Sigmoid colon (tissue), 7 donors: ENCODE data around the gene PLEKHA7. TPM values are rescaled to one million over a fixed set of nuclear protein-coding genes. Genes with fewer than 3 reads are reported as not detected.

Experiments
- DNase-seq: peaks from one replicate; pipeline ENCODE4 v3.0.0-alpha.2; 2019
- H3K27ac ChIP-seq, 4 donors: fragments of 200-600 bp; sonication (generic); one replicate each; pipeline ENCODE4 v1.5.1; 2016 to 2019; ENCODE audit warnings: mild to moderate bottlenecking in 1 of 4
- H3K27me3 ChIP-seq, 3 donors: fragments of 200-600 bp; sonication (generic); one replicate each; pipeline ENCODE4 v1.5.1; 2019; ENCODE audit warnings: mild to moderate bottlenecking in 1 of 3
- H3K36me3 ChIP-seq, 4 donors: fragments of 200-600 bp; sonication (generic); one replicate each; pipeline ENCODE4 v1.5.1; 2016 to 2019
- H3K4me1 ChIP-seq, 4 donors: fragments of 200-600 bp; sonication (generic); one replicate each; pipeline ENCODE4 v1.5.1; 2017 to 2019
- H3K4me3 ChIP-seq, 4 donors: fragments of 200-600 bp; sonication (generic); one replicate each; pipeline ENCODE4 v1.5.1; 2017 to 2019; ENCODE audit warnings: mild to moderate bottlenecking in 2 of 4, moderate library complexity in 1 of 4
- H3K9me3 ChIP-seq, 4 donors: fragments of 200-600 bp in 3 of 4; sonication (generic) in 3 of 4; one replicate each; pipeline versions ENCODE4 v1.5.1 to v1.6.1; 2013 to 2019
- CTCF ChIP-seq, 4 experiments: fragments of 450-650 bp in 3 of 4; fragments of 200-600 bp in 1 of 4; IDR thresholded peaks; one replicate each; pipeline ENCODE4 v1.5.1; 2016 to 2019; ENCODE audit warnings: antibody characterized with exemption in 4 of 4, mild to moderate bottlenecking in 3 of 4, moderate library complexity in 2 of 4
- EP300 ChIP-seq, 4 donors: sonication (generic); formaldehyde crosslinking; IDR thresholded peaks; one replicate each; pipeline ENCODE4 v1.6.1; 2017; ENCODE audit warnings: antibody characterized with exemption in 4 of 4
- POLR2A ChIP-seq, 2 donors: fragments of 450-650 bp; IDR thresholded peaks; one replicate each; pipeline ENCODE4 v1.6.1; 2016; ENCODE audit warnings: antibody characterized with exemption in 2 of 2, mild to moderate bottlenecking in 2 of 2, moderate library complexity in 2 of 2
- POLR2AphosphoS5 ChIP-seq, 4 donors: sonication (generic); formaldehyde crosslinking; IDR thresholded peaks; one replicate each; pipeline ENCODE4 v1.6.1; 2017; ENCODE audit warnings: antibody characterized with exemption in 4 of 4
- WGBS, 2 donors: extraction: QIAGEN DNeasy Blood & Tissue Kit; methylation state at CpG; one replicate each; pipeline ENCODE4 v1.1.7; 2013; 5-methylcytosine and 5-hydroxymethylcytosine counted together
- intact Hi-C: fragments of 100-400 bp; cut with DNase I; formaldehyde crosslinking; loops from one replicate; pipeline ENCODE4 v1.15.1; 2023
- polyA plus RNA-seq, 3 donors: library from polyadenylated mRNA; stranded (reverse); fragments of 200-250 nt; gene quantifications; one replicate each; pipeline ENCODE4 v1.2.3, GENCODE V29; 2013
- total RNA-seq, 4 donors: library from RNA; depleted of rRNA; stranded (reverse); fragments of >200 nt; gene quantifications; one replicate each; pipeline ENCODE4 v1.1.0, GENCODE V29; 2016
- donor health status: healthy with polysubstance abuse.
- donor health status: Bipolar disorder and iron deficiency.
- donor health status: healthy.

The PLEKHA7 gene
- total and polyA plus RNA-seq, 7 donors = 2.9 to 45.3 (median 10.2) TPM

DNA sequence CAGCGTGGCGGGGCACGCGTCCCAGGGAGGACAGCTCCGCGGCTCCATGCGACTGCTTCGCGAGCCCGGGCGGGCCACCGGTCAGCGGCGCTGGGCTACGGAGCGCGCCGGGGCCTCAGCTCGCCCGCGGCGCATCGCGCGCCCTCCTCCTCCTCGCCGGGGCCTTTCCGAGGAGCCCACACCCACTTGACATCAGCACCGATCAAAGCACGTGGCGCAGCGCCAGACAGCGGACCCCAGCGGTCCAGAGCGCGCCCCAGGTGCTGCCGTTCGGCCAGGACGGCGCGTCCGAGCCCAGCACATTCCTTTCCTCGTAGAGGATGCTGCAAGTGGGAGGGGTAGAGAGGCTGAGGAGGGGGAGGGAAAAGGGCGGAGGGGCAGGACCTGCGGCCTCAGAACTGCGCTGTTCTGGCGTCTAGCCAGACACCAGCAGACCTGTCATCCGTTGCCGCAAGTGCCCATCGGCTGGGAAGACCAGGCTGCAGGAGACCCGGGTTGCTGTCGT, 88.6 kb downstream of the PLEKHA7 start:
- H3K36me3 ChIP-seq = no peaks in the 10 kb centered on the region
- no peaks in the 10 kb centered on the region for H3K9me3 ChIP-seq
- peaks cover 0 to 27% (median 21%) of the 10 kb centered on the region in 3 donors for H3K27me3 ChIP-seq
- intact Hi-C loops = no loop called here
- H3K4me1 ChIP-seq = peaks cover 2 to 18% (median 17%) of the 10 kb centered on the region in 4 donors
- 0 to 1% methylated on average over 52 of the region's 52 CpGs for WGBS, 2 donors
- DNase-seq = peak; percentile 66
- no peak for TF ChIP-seq EP300 (IDR thresholded peaks at IDR 0.05)
- no peak for TF ChIP-seq POLR2AphosphoS5 (IDR thresholded peaks at IDR 0.05)
- TF ChIP-seq CTCF (IDR thresholded peaks at IDR 0.05) = no peak
- TF ChIP-seq POLR2A (IDR thresholded peaks at IDR 0.05) = no peak
- peak overlapping the region; percentile 21 to 49 (median 44) for H3K4me3 ChIP-seq
- H3K27ac ChIP-seq = peak overlapping the region in 1 of 4 donors; percentile 13

DNA sequence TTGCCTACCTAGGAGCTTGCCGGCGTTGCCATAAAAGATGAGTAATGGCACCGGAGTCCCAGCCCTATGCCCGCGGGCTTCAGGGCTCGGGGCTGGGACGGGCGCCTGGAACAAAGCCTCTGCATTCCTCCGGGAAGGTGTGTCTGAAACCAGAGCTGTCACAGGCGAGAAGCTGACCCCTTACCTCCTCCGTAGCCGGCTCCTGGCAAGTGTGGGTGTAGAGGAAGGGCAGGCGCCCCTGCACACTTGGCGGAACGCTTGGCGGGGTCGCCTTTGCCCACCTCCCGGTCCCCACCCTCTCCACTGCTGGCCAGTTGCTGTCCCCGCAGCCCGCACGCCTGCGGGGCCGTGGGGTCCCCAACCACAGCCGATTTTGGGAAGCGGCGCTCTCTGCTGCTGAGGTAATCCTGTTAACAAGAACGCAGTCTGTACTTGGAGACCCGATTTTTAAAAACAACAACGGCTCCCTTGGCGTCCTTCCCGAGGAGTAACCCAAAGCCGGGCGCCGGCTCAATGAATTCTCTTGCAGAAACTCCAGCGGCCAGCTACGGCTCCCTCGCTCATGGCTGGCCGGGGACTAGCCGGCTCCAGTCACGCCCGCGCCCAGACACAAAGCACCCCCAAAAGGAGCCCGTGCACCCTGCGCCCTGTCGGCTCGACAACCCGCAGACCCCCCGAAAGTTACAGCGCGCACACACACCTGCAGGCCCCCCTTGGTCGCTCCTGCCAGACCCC, 89.2 kb downstream of the PLEKHA7 start:
- 1 to 3% methylated on average over 51 of the region's 51 CpGs for WGBS, 2 donors
- no peak for TF ChIP-seq EP300 (IDR thresholded peaks at IDR 0.05)
- peak in 1 of 2 donors; percentile 7 for TF ChIP-seq POLR2A (IDR thresholded peaks at IDR 0.05)
- no peak for TF ChIP-seq CTCF (IDR thresholded peaks at IDR 0.05)
- no peak for TF ChIP-seq POLR2AphosphoS5 (IDR thresholded peaks at IDR 0.05)
- DNase-seq = peak; percentile 74
- H3K36me3 ChIP-seq = no peaks in the 10 kb centered on the region
- peaks cover 2 to 18% (median 17%) of the 10 kb centered on the region in 4 donors for H3K4me1 ChIP-seq
- H3K27me3 ChIP-seq = peaks cover 0 to 27% (median 21%) of the 10 kb centered on the region in 3 donors
- peak overlapping the region; percentile 21 to 49 (median 44) for H3K4me3 ChIP-seq
- peak overlapping the region in 3 of 4 donors; percentile 0 to 34 (median 13) for H3K27ac ChIP-seq
- no peaks in the 10 kb centered on the region for H3K9me3 ChIP-seq
- intact Hi-C loops = no loop called here

GRCh38 chr11:16924462-16924825, 89.8 kb downstream of the PLEKHA7 start:
- H3K4me1 ChIP-seq = peaks cover 2 to 18% (median 17%) of the 10 kb centered on the region in 4 donors
- H3K9me3 ChIP-seq = no peaks in the 10 kb centered on the region
- H3K4me3 ChIP-seq = peak overlapping the region in 3 of 4 donors; percentile 40 to 49 (median 49)
- no peaks in the 10 kb centered on the region for H3K36me3 ChIP-seq
- H3K27ac ChIP-seq = peak overlapping the region in 2 of 4 donors; percentile 0 to 34
- 8 to 25% methylated on average over 4 of the region's 4 CpGs for WGBS, 2 donors
- intact Hi-C loops = no loop called here
- H3K27me3 ChIP-seq = peaks cover 0 to 27% (median 21%) of the 10 kb centered on the region in 3 donors
- no peak for TF ChIP-seq POLR2AphosphoS5 (IDR thresholded peaks at IDR 0.05)
- TF ChIP-seq CTCF (IDR thresholded peaks at IDR 0.05) = no peak
- no peak for TF ChIP-seq EP300 (IDR thresholded peaks at IDR 0.05)
- TF ChIP-seq POLR2A (IDR thresholded peaks at IDR 0.05) = no peak
- DNase-seq = no peak

- intact Hi-C loops = no loop called here
- Histone ChIP-seq H3K4me3 (no peak overlapping the region), H3K4me1 (peaks cover 2 to 18% (median 17%) of the 10 kb centered on the region in 4 donors), H3K36me3 (no peaks in the 10 kb centered on the region), H3K9me3 (no peaks in the 10 kb centered on the region), H3K27me3 (peaks cover 0 to 25% (median 21%) of the 10 kb centered on the region in 3 donors), H3K27ac (peak overlapping the region in 1 of 4 donors; percentile 34)
- TF ChIP-seq CTCF (IDR thresholded peaks at IDR 0.05) (no peak), POLR2AphosphoS5 (IDR thresholded peaks at IDR 0.05) (no peak), EP300 (IDR thresholded peaks at IDR 0.05) (no peak), POLR2A (IDR thresholded peaks at IDR 0.05) (no peak)
- DNase-seq = no peak
- WGBS, 2 donors = 14 to 58% methylated on average over 4 of the region's 4 CpGs
These were observed 90.2 kb downstream of the PLEKHA7 start for GRCh38 chr11:16923987-16924386.
